H1 (cell line): ENCODE measurements around the gene GGT6. TPM values are rescaled to one million over a fixed set of nuclear protein-coding genes. Genes with fewer than 3 reads are reported as not detected.

Experiments
- CTCF ChIA-PET: fragments of 300-600 bp; sonication (Branson Sonifier 250); formaldehyde crosslinking; loops from one replicate; lab custom pipeline; 2021; ENCODE audit not compliant: partially characterized antibody; lab: Charles Lee
- POLR2A ChIA-PET: fragments of 300-600 bp; sonication (Branson Sonifier 250); formaldehyde crosslinking; loops from one replicate; lab custom pipeline; 2021; ENCODE audit warnings: inconsistent platforms; ENCODE audit not compliant: partially characterized antibody; lab: Charles Lee
- DNase-seq, 2 experiments: peaks; one replicate each; pipeline versions ENCODE4 v3.0.0 to v3.0.0-alpha.2; 2010 to 2022; ENCODE audit warnings: low spot score in 2 of 2, low read depth in 1 of 2, mixed read lengths in 1 of 2
- FAIRE-seq: peaks from 2 replicates; lab custom pipeline; 2011; peaks lifted over from hg19 to GRCh38; lab: Jason Lieb, UNC
- H2AFZ ChIP-seq: 2 replicates; pipeline ENCODE4 v1.8.1; 2012; ENCODE audit warnings: low read length, inconsistent platforms
- H2AK5ac ChIP-seq: 2 replicates; pipeline ENCODE4 v1.6.1; 2013; ENCODE audit warnings: low read depth, low read length
- H2BK120ac ChIP-seq: replicated peaks from 2 replicates; pipeline ENCODE3; 2013; ENCODE audit warnings: low read depth, low read length, inconsistent platforms
- H2BK12ac ChIP-seq: 2 replicates; pipeline ENCODE4 v1.6.1; 2013; ENCODE audit warnings: low read depth, low read length
- H2BK15ac ChIP-seq: 2 replicates; pipeline ENCODE4 v1.6.1; 2013; ENCODE audit warnings: low read length
- H2BK20ac ChIP-seq: 2 replicates; pipeline ENCODE4 v1.6.1; 2013; ENCODE audit warnings: low read length
- H2BK5ac ChIP-seq: 2 replicates; pipeline ENCODE4 v1.6.1; 2013; ENCODE audit warnings: low read depth, low read length
- H3K14ac ChIP-seq: 2 replicates; pipeline ENCODE4 v1.6.1; 2013; ENCODE audit warnings: inconsistent platforms; ENCODE audit not compliant: insufficient read length
- H3K18ac ChIP-seq: 2 replicates; pipeline ENCODE4 v1.6.1; 2013; ENCODE audit warnings: low read length; ENCODE audit errors: extremely low read depth
- H3K23ac ChIP-seq: 2 replicates; pipeline ENCODE4 v1.6.1; 2013; ENCODE audit warnings: inconsistent platforms; ENCODE audit not compliant: insufficient read length
- H3K23me2 ChIP-seq: 2 replicates; pipeline ENCODE4 v1.6.1; 2013; ENCODE audit warnings: low read depth, low read length
- H3K27ac ChIP-seq: 2 replicates; pipeline ENCODE4 v1.6.1; 2011; ENCODE audit warnings: low read depth, low read length, inconsistent platforms
- H3K27me3 ChIP-seq, 4 experiments: replicated peaks in 1 of 4; 1 replicate in 1 of 4; 2 replicates in 3 of 4; pipeline versions ENCODE4 v1.6.1 to v1.8.1; 2011 to 2013; ENCODE audit warnings: low read length in 3 of 4, mild to moderate bottlenecking in 3 of 4, inconsistent platforms in 2 of 4, mixed read lengths in 2 of 4, moderate library complexity in 1 of 4; ENCODE audit not compliant: control insufficient read depth in 3 of 4, insufficient read depth in 3 of 4; ENCODE audit errors: extremely low read depth in 1 of 4
- H3K36me3 ChIP-seq, 4 experiments: 2 replicates each; pipeline versions ENCODE4 v1.6.1 to v1.8.1; 2011 to 2013; ENCODE audit warnings: mild to moderate bottlenecking in 4 of 4, low read length in 3 of 4, moderate library complexity in 2 of 4, control low read depth in 1 of 4, inconsistent platforms in 1 of 4; ENCODE audit not compliant: insufficient read depth in 4 of 4, control insufficient read depth in 2 of 4
- H3K4ac ChIP-seq: replicated peaks from 2 replicates; pipeline ENCODE3; 2013; ENCODE audit warnings: low read length, low read depth, mixed read lengths, inconsistent platforms; ENCODE audit not compliant: insufficient read length
- H3K4me1 ChIP-seq, 4 experiments: replicated peaks in 1 of 4; 1 replicate in 1 of 4; 2 replicates in 3 of 4; pipeline versions ENCODE4 v1.6.1 to v1.8.1; 2011 to 2013; ENCODE audit warnings: low read length in 3 of 4, inconsistent platforms in 2 of 4, mixed read lengths in 1 of 4; ENCODE audit not compliant: insufficient read depth in 4 of 4, control insufficient read depth in 3 of 4
- H3K4me2 ChIP-seq, 2 experiments: 2 replicates each; pipeline versions ENCODE4 v1.6.1 to v1.8.1; 2011 to 2013; ENCODE audit warnings: low read depth in 2 of 2, low read length in 2 of 2, control low read depth in 1 of 2, inconsistent platforms in 1 of 2, mild to moderate bottlenecking in 1 of 2; ENCODE audit not compliant: insufficient read depth in 1 of 2
- H3K4me3 ChIP-seq, 4 experiments: fragments of 200-600, 300-600 bp in 1 of 4; sonication (generic), shearing (Covaris generic), sonication (Bioruptor Twin) in 1 of 4; 2 replicates each; pipeline versions ENCODE4 v1.5.1 to v1.8.1; 2011 to 2016; ENCODE audit warnings: low read length in 4 of 4, low read depth in 3 of 4, control low read depth in 2 of 4, inconsistent platforms in 2 of 4, mild to moderate bottlenecking in 2 of 4, mixed read lengths in 1 of 4, moderate library complexity in 1 of 4; ENCODE audit not compliant: insufficient read depth in 2 of 4; ENCODE audit errors: extremely low read depth in 1 of 4
- H3K56ac ChIP-seq: replicated peaks from 2 replicates; pipeline ENCODE3; 2013; ENCODE audit warnings: low read depth, mild to moderate bottlenecking, mixed read lengths, low read length, inconsistent platforms; ENCODE audit not compliant: insufficient read length
- H3K79me1 ChIP-seq: 2 replicates; pipeline ENCODE4 v1.6.1; 2013; ENCODE audit warnings: low read depth, low read length, control low read depth
- H3K79me2 ChIP-seq, 2 experiments: 2 replicates each; pipeline versions ENCODE4 v1.6.1 to v1.8.1; 2012 to 2013; ENCODE audit warnings: low read length in 2 of 2, mild to moderate bottlenecking in 2 of 2, inconsistent platforms in 1 of 2; ENCODE audit not compliant: insufficient read depth in 2 of 2, control insufficient read depth in 1 of 2
- H3K9ac ChIP-seq, 4 experiments: replicated peaks in 1 of 4; 1 replicate in 1 of 4; 2 replicates in 3 of 4; pipeline versions ENCODE4 v1.6.1 to v1.8.1; 2011 to 2013; ENCODE audit warnings: low read depth in 3 of 4, low read length in 3 of 4, control low read depth in 2 of 4, mild to moderate bottlenecking in 2 of 4, moderate library complexity in 2 of 4, inconsistent platforms in 1 of 4; ENCODE audit errors: extremely low read depth in 1 of 4
- H3K9me3 ChIP-seq, 2 experiments: 2 replicates each; pipeline versions ENCODE4 v1.6.1 to v1.8.1; 2012 to 2013; ENCODE audit warnings: mild to moderate bottlenecking in 2 of 2, moderate library complexity in 2 of 2, control low read depth in 1 of 2, inconsistent platforms in 1 of 2, low read depth in 1 of 2, low read length in 1 of 2, mixed read lengths in 1 of 2; ENCODE audit not compliant: insufficient read depth in 2 of 2
- H4K20me1 ChIP-seq, 2 experiments: replicated peaks in 1 of 2; 2 replicates each; pipeline versions ENCODE3 to v1.8.1; 2011 to 2013; ENCODE audit warnings: inconsistent platforms in 2 of 2, low read length in 2 of 2, mild to moderate bottlenecking in 1 of 2; ENCODE audit not compliant: insufficient read depth in 2 of 2, control insufficient read depth in 1 of 2
- H4K5ac ChIP-seq: 2 replicates; pipeline ENCODE4 v1.6.1; 2013; ENCODE audit warnings: low read length, low read depth, mixed read lengths, inconsistent platforms; ENCODE audit not compliant: insufficient read length
- H4K8ac ChIP-seq: 2 replicates; pipeline ENCODE4 v1.8.0; 2013; ENCODE audit warnings: mild to moderate bottlenecking, moderate library complexity, low read length, inconsistent platforms; ENCODE audit not compliant: insufficient read depth; ENCODE audit errors: extremely low read depth
- H4K91ac ChIP-seq: replicated peaks from 2 replicates; pipeline ENCODE3; 2013; ENCODE audit warnings: low read length, mixed read lengths, inconsistent platforms; ENCODE audit not compliant: insufficient read length
- BCL11A ChIP-seq, 2 experiments: IDR thresholded peaks; one replicate each; pipeline ENCODE4 v1.6.1; 2011; ENCODE audit warnings: low read depth in 2 of 2, low read length in 2 of 2, mild to moderate bottlenecking in 2 of 2
- CEBPB ChIP-seq: IDR thresholded peaks from 2 replicates; pipeline ENCODE4 v1.6.1; 2012; ENCODE audit warnings: low read depth, low read length
- EGR1 ChIP-seq: IDR thresholded peaks from 2 replicates; pipeline ENCODE4 v1.6.1; 2011; ENCODE audit warnings: low read depth, low read length, borderline replicate concordance
- JUND ChIP-seq: IDR thresholded peaks from 2 replicates; pipeline ENCODE4 v1.6.1; 2011; ENCODE audit warnings: mild to moderate bottlenecking, improper control_type of control experiment, low read length
- KDM4A ChIP-seq: IDR thresholded peaks from one replicate; pipeline ENCODE4 v1.7.1; 2012; ENCODE audit warnings: low read depth, mild to moderate bottlenecking, moderate library complexity, low read length, inconsistent platforms; ENCODE audit not compliant: severe bottlenecking
- PHF8 ChIP-seq: fragments of 200-600 bp; sonication (generic); conservative IDR thresholded peaks from 2 replicates; pipeline ENCODE4 v1.7.1; 2012; ENCODE audit warnings: low read depth, mild to moderate bottlenecking, inconsistent platforms, low read length, moderate library complexity
- RAD21 ChIP-seq, 2 experiments: IDR thresholded peaks in 1 of 2; conservative IDR thresholded peaks in 1 of 2; 2 replicates each; pipeline ENCODE4 v1.6.1; 2011; ENCODE audit warnings: low read depth in 2 of 2, low read length in 2 of 2, improper control_type of control experiment in 1 of 2, inconsistent platforms in 1 of 2, mild to moderate bottlenecking in 1 of 2, moderate library complexity in 1 of 2
- SIRT6 ChIP-seq: IDR thresholded peaks from one replicate; pipeline ENCODE4 v1.7.1; 2012; ENCODE audit warnings: low read length, inconsistent platforms
- SP4 ChIP-seq: IDR thresholded peaks from 2 replicates; pipeline ENCODE4 v1.6.1; 2012; ENCODE audit warnings: low read length, inconsistent platforms
- TCF12 ChIP-seq: IDR thresholded peaks from 2 replicates; pipeline ENCODE4 v1.6.1; 2011; ENCODE audit warnings: low read depth, mild to moderate bottlenecking, low read length
- ZNF274 ChIP-seq: IDR thresholded peaks from 2 replicates; pipeline ENCODE4 v1.7.0; 2012; ENCODE audit warnings: low read length, borderline replicate concordance; ENCODE audit errors: extremely low read depth
- WGBS, 2 experiments: shearing (Covaris generic) in 1 of 2; methylation state at CpG; one replicate each; pipeline versions ENCODE4 v1.1.6 to v1.1.7; 2013 to 2015; ENCODE audit warnings: low lambda C conversion rate in 2 of 2, mixed read lengths in 2 of 2, inconsistent platforms in 1 of 2, low coverage in 1 of 2, missing lambda C conversion rate in 1 of 2; ENCODE audit not compliant: insufficient replicate concordance in 2 of 2, insufficient coverage in 1 of 2, insufficient read length in 1 of 2; ENCODE audit errors: extremely low coverage in 1 of 2, missing lambda C conversion rate in 1 of 2; 5-methylcytosine and 5-hydroxymethylcytosine counted together
- polyA plus RNA-seq, 7 experiments: library from polyadenylated mRNA; depleted of rRNA in 3 of 7; stranded (reverse) in 5 of 7; unstranded in 2 of 7; fragments of >200 nt in 5 of 7; fragments of 200-250 nt in 2 of 7; gene quantifications; 1 replicate in 5 of 7; 2 replicates in 1 of 7; 4 replicates in 1 of 7; pipeline versions ENCODE4 v1.2.1 to v1.2.3, GENCODE V29; 2011 to 2013; ENCODE audit warnings: missing spikeins in 2 of 7, mixed read lengths in 2 of 7
- total RNA-seq: library from RNA; stranded (reverse); fragmentation: NEBNext Ultra II Directional; extraction: Animal tissue kit (Norgen Biotek cat#: 25700); gene quantifications from 2 replicates; pipeline ENCODE4 v1.2.1, GENCODE V29; 2021
- TF ChIP-seq, protein P1 (sequence below), 3 experiments: IDR thresholded peaks; 1 replicate in 2 of 3; 2 replicates in 1 of 3; pipeline versions ENCODE4 v1.5.1 to v1.6.1; 2011; ENCODE audit warnings: low read length in 3 of 3, mild to moderate bottlenecking in 3 of 3, inconsistent platforms in 2 of 3, low read depth in 1 of 3, moderate library complexity in 1 of 3; ENCODE audit not compliant: insufficient read depth in 1 of 3; ENCODE audit errors: control extremely low read depth in 1 of 3

GGT6 gene
- total and polyA plus RNA-seq, 2 of the 8 experiments (the other 6 are each of a cell fraction or from before 2014, with no cell fraction given) = 0.18 TPM; not detected in 1

DNA sequence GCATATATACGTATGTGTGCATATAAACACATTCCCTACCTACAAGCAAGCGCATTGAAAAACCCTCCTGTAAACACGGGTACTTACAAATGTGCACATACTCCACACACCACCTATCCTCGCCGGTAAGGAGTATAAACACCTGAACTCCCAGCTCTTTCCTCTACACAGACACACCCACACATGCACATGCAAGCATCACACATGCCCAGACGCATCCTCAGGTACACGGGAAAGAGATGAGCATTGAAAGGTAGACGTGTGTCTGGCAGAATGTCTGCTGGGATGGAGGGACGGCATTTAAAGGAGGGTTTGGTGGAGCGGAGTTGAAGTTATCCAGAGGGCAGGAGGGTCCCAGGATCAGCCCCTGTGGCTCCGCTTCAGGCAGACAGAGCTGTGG is 19.3 kb upstream of the GGT6 start:
- POLR2A ChIA-PET = interaction anchor here (1.1 kb wide), 1 partner anchor 19 kb away, joined by 3 read pairs; no protein-coding TSS in a partner anchor
- Histone ChIP-seq H3K23me2 (peaks cover 6% of the 10 kb centered on the region; the same call in 1 of the 2 replicates), H3K14ac (no peak overlapping the region), H2BK120ac (no peak overlapping the region), H3K4ac (no peak overlapping the region), H3K79me1 (no peaks in the 10 kb centered on the region), H2BK15ac (peak overlapping the region; percentile 83; the same call in 1 of the 2 replicates), H2BK12ac (no peak overlapping the region), H4K20me1 (no peaks in the 10 kb centered on the region), H3K4me3 (no peak overlapping the region), H2AFZ (no peak overlapping the region), H3K9ac (no peak overlapping the region), H3K56ac (no peak overlapping the region), H3K79me2 (no peaks in the 10 kb centered on the region), H3K9me3 (no peaks in the 10 kb centered on the region), H2BK5ac (no peak overlapping the region; the same call in 1 of the 2 replicates), H3K4me2 (no peak overlapping the region), H4K91ac (no peak overlapping the region), H3K36me3 (no peaks in the 10 kb centered on the region), H2AK5ac (no peak overlapping the region), H4K5ac (no peak overlapping the region), H3K27me3 (peaks cover 3 to 22% (median 20%) of the 10 kb centered on the region in 4 experiments), H4K8ac (no peak overlapping the region), H3K18ac (no peak overlapping the region), H3K27ac (no peak overlapping the region), H3K4me1 (peaks cover 4 to 32% (median 23%) of the 10 kb centered on the region in 4 experiments), H3K23ac (no peak overlapping the region), H2BK20ac (no peak overlapping the region)
- FAIRE-seq = no peak
- CTCF ChIA-PET = interaction anchor here (1.3 to 8.8 kb wide), 4 partner anchors 12 to 46 kb away, joined by 3 to 114 read pairs (median 36); no protein-coding TSS in a partner anchor
- no peak for DNase-seq
- WGBS, 2 experiments = 86% methylated on average over 11 of the region's 11 CpGs; no CpG with 5 or more reads in 1 of the 2 experiments
- TF ChIP-seq RAD21 (IDR thresholded peaks at IDR 0.05 in 1 of 2, conservative IDR thresholded peaks at IDR 0.05 in 1 of 2; ENCODE audit: low read depth in 2 of 2, low read length in 2 of 2) (no peak), SP4 (no peak), TCF12 (no peak), JUND (no peak), CEBPB (no peak), KDM4A (no peak), PHF8 (no peak), BCL11A (IDR thresholded peaks at IDR 0.05; ENCODE audit: low read depth in 2 of 2, low read length in 2 of 2) (no peak), ZNF274 (no peak), SIRT6 (no peak), EGR1 (no peak)
- TF ChIP-seq, protein P1, sequence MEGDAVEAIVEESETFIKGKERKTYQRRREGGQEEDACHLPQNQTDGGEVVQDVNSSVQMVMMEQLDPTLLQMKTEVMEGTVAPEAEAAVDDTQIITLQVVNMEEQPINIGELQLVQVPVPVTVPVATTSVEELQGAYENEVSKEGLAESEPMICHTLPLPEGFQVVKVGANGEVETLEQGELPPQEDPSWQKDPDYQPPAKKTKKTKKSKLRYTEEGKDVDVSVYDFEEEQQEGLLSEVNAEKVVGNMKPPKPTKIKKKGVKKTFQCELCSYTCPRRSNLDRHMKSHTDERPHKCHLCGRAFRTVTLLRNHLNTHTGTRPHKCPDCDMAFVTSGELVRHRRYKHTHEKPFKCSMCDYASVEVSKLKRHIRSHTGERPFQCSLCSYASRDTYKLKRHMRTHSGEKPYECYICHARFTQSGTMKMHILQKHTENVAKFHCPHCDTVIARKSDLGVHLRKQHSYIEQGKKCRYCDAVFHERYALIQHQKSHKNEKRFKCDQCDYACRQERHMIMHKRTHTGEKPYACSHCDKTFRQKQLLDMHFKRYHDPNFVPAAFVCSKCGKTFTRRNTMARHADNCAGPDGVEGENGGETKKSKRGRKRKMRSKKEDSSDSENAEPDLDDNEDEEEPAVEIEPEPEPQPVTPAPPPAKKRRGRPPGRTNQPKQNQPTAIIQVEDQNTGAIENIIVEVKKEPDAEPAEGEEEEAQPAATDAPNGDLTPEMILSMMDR (IDR thresholded peaks at IDR 0.05; ENCODE audit: control extremely low read depth in 1 of 3, insufficient read depth in 1 of 3, low read depth in 1 of 3, low read length in 3 of 3) = no peak
